OCI-LY3 (cell line): ENCODE measurements around the gene CCDC69.
"Not testable (repeated sequence)": the region's sequence is repeated elsewhere in the genome, so short reads cannot be mapped to it uniquely, and the experiment has no call there.

Experiments
- H2AFZ ChIP-seq: fragments of 200-600, 300-600 bp; shearing (Covaris generic); 2 replicates; pipeline ENCODE4 v1.6.0; 2014; ENCODE audit warnings: antibody characterized with exemption, low read depth, low read length
- H3K27ac ChIP-seq: fragments of 200-600, 300-600 bp; sonication (generic); 2 replicates; pipeline ENCODE4 v1.5.1; 2014; ENCODE audit warnings: mild to moderate bottlenecking, low read length, moderate library complexity, mixed read lengths
- H3K27me3 ChIP-seq: fragments of 200-600, 300-600 bp; sonication (generic); 2 replicates; pipeline ENCODE4 v1.6.1; 2014; ENCODE audit warnings: low read depth, low read length, mixed read lengths
- H3K36me3 ChIP-seq: fragments of 200-600, 300-600 bp; sonication (generic); replicated peaks from 2 replicates; pipeline ENCODE3; 2014; ENCODE audit warnings: low read depth, low read length, mixed read lengths
- H3K4me1 ChIP-seq: fragments of 300-600, 200-600 bp; sonication (generic); 2 replicates; pipeline ENCODE4 v1.6.1; 2014; ENCODE audit warnings: low read length, mixed read lengths
- H3K4me2 ChIP-seq: fragments of 200-600, 300-600 bp; sonication (generic); 2 replicates; pipeline ENCODE4 v1.6.1; 2014; ENCODE audit warnings: low read length, mixed read lengths
- H3K4me3 ChIP-seq: fragments of 300-600, 200-600 bp; sonication (generic); 2 replicates; pipeline ENCODE4 v1.5.1; 2014; ENCODE audit warnings: antibody characterized with exemption, mild to moderate bottlenecking, low read length, moderate library complexity
- H3K79me2 ChIP-seq: fragments of 300-600, 200-600 bp; shearing (Covaris generic); 2 replicates; pipeline ENCODE4 v1.6.1; 2014; ENCODE audit warnings: mild to moderate bottlenecking, low read length, mixed read lengths
- H3K9ac ChIP-seq: fragments of 300-600, 200-600 bp; shearing (Covaris generic); 2 replicates; pipeline ENCODE4 v1.6.0; 2014; ENCODE audit warnings: mild to moderate bottlenecking, low read length, moderate library complexity
- H3K9me3 ChIP-seq: fragments of 200-600, 300-600 bp; shearing (Covaris generic); 2 replicates; pipeline ENCODE4 v1.6.1; 2014; ENCODE audit warnings: low read length, mixed read lengths; ENCODE audit not compliant: insufficient read depth
- H4K20me1 ChIP-seq: fragments of 200-600, 300-600 bp; sonication (generic); 2 replicates; pipeline ENCODE4 v1.6.1; 2016; ENCODE audit warnings: low read length, mixed read lengths; ENCODE audit not compliant: insufficient read depth
- EZH2phosphoT487 ChIP-seq: fragments of 200-600 bp; shearing (Covaris generic); IDR thresholded peaks from 2 replicates; pipeline ENCODE4 v1.6.1; 2018; ENCODE audit warnings: antibody characterized with exemption, mixed run types, low read depth
- TF ChIP-seq, protein P1 (sequence below): fragments of 200-600, 300-600 bp; sonication (generic); IDR thresholded peaks from 2 replicates; pipeline ENCODE4 v1.5.1; 2014; ENCODE audit warnings: antibody characterized with exemption, low read length, low read depth

CCDC69 gene

GRCh38 chr5:151240924-151241635, 17.2 kb upstream of the CCDC69 start:
- Histone ChIP-seq H3K9me3 (no peaks in the 10 kb centered on the region), H3K4me3 (peak overlapping the region; percentile 73), H3K79me2 (no peaks in the 10 kb centered on the region), H3K9ac (peak overlapping the region; percentile 69), H3K4me2 (peak overlapping the region; percentile 96), H2AFZ (no peak overlapping the region), H4K20me1 (no peaks in the 10 kb centered on the region), H3K36me3 (no peaks in the 10 kb centered on the region), H3K4me1 (peaks cover 87% of the 10 kb centered on the region), H3K27me3 (no peaks in the 10 kb centered on the region), H3K27ac (peak overlapping the region; percentile 89)
- no peak for TF ChIP-seq EZH2phosphoT487
- TF ChIP-seq, protein P1, sequence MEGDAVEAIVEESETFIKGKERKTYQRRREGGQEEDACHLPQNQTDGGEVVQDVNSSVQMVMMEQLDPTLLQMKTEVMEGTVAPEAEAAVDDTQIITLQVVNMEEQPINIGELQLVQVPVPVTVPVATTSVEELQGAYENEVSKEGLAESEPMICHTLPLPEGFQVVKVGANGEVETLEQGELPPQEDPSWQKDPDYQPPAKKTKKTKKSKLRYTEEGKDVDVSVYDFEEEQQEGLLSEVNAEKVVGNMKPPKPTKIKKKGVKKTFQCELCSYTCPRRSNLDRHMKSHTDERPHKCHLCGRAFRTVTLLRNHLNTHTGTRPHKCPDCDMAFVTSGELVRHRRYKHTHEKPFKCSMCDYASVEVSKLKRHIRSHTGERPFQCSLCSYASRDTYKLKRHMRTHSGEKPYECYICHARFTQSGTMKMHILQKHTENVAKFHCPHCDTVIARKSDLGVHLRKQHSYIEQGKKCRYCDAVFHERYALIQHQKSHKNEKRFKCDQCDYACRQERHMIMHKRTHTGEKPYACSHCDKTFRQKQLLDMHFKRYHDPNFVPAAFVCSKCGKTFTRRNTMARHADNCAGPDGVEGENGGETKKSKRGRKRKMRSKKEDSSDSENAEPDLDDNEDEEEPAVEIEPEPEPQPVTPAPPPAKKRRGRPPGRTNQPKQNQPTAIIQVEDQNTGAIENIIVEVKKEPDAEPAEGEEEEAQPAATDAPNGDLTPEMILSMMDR = peak; percentile 34

- peaks cover 82% of the 10 kb centered on the region for H3K4me1 ChIP-seq
- H3K4me3 ChIP-seq = peak overlapping the region; percentile 73; the same call in 1 of the 2 replicates
- not testable (repeated sequence) for H3K9me3 ChIP-seq, H3K79me2 ChIP-seq, H3K27me3 ChIP-seq, H3K36me3 ChIP-seq, H2AFZ ChIP-seq, H4K20me1 ChIP-seq
- peak overlapping the region; percentile 96 for H3K4me2 ChIP-seq
- peak overlapping the region; percentile 69 for H3K9ac ChIP-seq
- peak overlapping the region; percentile 89 for H3K27ac ChIP-seq
Observed at GRCh38 chr5:151240268-151240835, 16.5 kb upstream of the CCDC69 start.

GRCh38 chr5:151239237-151239861, 15.5 kb upstream of the CCDC69 start:
- Histone ChIP-seq H2AFZ (no peak overlapping the region), H3K36me3 (no peaks in the 10 kb centered on the region), H3K79me2 (no peaks in the 10 kb centered on the region), H3K9me3 (no peaks in the 10 kb centered on the region), H3K9ac (peak overlapping the region; percentile 95), H3K4me2 (peak overlapping the region; percentile 96), H4K20me1 (no peaks in the 10 kb centered on the region), H3K27me3 (no peaks in the 10 kb centered on the region), H3K27ac (peak overlapping the region; percentile 91), H3K4me3 (peak overlapping the region; percentile 73), H3K4me1 (peaks cover 80% of the 10 kb centered on the region)
- no peak for TF ChIP-seq EZH2phosphoT487
- TF ChIP-seq, protein P1 = peak; percentile 80

DNA sequence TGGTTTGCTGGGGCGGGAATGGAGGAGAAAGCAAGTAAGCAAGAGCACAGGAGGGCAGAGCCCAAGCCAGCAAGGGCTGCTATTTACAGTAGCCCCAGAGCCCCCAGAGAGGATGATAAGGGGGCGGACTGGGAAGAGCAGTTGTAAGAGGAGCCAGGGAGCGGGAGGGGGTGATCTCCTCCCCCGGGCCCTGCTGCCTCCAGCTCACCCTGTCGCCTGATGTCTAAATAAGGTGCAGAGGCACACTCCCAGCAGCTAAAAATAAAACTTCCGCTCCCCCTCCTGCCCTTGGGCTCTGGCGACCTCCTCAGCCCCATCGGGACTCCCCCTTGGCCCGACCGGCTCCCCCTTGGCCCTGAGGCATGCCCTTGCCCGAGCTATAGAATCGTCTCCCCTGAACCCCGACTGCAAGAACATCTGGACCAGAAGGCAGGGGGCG, 14.4 kb upstream of the CCDC69 start:
- H2AFZ ChIP-seq = peak overlapping the region; percentile 19; the same call in 1 of the 2 replicates
- peaks cover 73% of the 10 kb centered on the region for H3K4me1 ChIP-seq

More for the DNA sequence above, 14.4 kb upstream of the CCDC69 start:
- Histone ChIP-seq H3K4me2 (peak overlapping the region; percentile 96), H4K20me1 (no peaks in the 10 kb centered on the region), H3K79me2 (no peaks in the 10 kb centered on the region), H3K9ac (peak overlapping the region; percentile 95), H3K27me3 (no peaks in the 10 kb centered on the region), H3K36me3 (no peaks in the 10 kb centered on the region), H3K4me3 (peak overlapping the region; percentile 73), H3K9me3 (no peaks in the 10 kb centered on the region), H3K27ac (peak overlapping the region; percentile 91)
- TF ChIP-seq EZH2phosphoT487 = no peak
- TF ChIP-seq, protein P1 = no peak
